Measurements from ENCODE around the gene CLIC4. TPM values are rescaled to one million over a fixed set of nuclear protein-coding genes. Genes with fewer than 3 reads are reported as not detected.

CLIC4 gene
- total and polyA plus RNA-seq, 2 of the 8 experiments (the other 6 are each of a cell fraction or from before 2014, with no cell fraction given): 77.5 to 293 TPM

- TF ChIP-seq EGR1 (IDR thresholded peaks at IDR 0.05; ENCODE audit: borderline replicate concordance, low read depth, low read length): no peak
- no peak for TF ChIP-seq BACH1 (IDR thresholded peaks at IDR 0.05; ENCODE audit: low read length)
- TF ChIP-seq SIRT6 (IDR thresholded peaks at IDR 0.05; ENCODE audit: low read length): no peak
- TF ChIP-seq RAD21 (IDR thresholded peaks at IDR 0.05 in 1 of 2, conservative IDR thresholded peaks at IDR 0.05 in 1 of 2; ENCODE audit: low read depth in 2 of 2, low read length in 2 of 2): no peak
- TF ChIP-seq NANOG (IDR thresholded peaks at IDR 0.05; ENCODE audit: insufficient read depth, low read depth, low read length, poor library complexity, severe bottlenecking): no peak
- TF ChIP-seq SUZ12 (IDR thresholded peaks at IDR 0.05; ENCODE audit: low read length): no peak
- no peak for TF ChIP-seq CBX5 (IDR thresholded peaks at IDR 0.05; ENCODE audit: low read depth, low read length)
- no peak for TF ChIP-seq BRCA1 (IDR thresholded peaks at IDR 0.05; ENCODE audit: low read depth, low read length)
Measured at GRCh38 chr1:24859063-24860010, 114.1 kb downstream of the CLIC4 start (continued).
